Nephron progenitor cell (in vitro differentiated cells): Measurements from ENCODE around the gene SLC39A6.
"Not testable (repeated sequence)": the region's sequence is repeated elsewhere in the genome, so short reads cannot be mapped to it uniquely, and the experiment has no call there.

Experiments
- DNase-seq: peaks from one replicate; pipeline ENCODE4 v3.0.0; 2021
- H3K27ac Mint-ChIP-seq: 2 replicates; pipeline ENCODE4 v1.8.0; 2021; ENCODE audit warnings: mild to moderate bottlenecking, moderate library complexity, mixed read lengths
- H3K27me3 Mint-ChIP-seq: 2 replicates; pipeline ENCODE4 v1.8.0; 2021; ENCODE audit warnings: mild to moderate bottlenecking, low read depth, mixed read lengths; ENCODE audit not compliant: poor library complexity
- H3K36me3 Mint-ChIP-seq: 2 replicates; pipeline ENCODE4 v1.8.0; 2021; ENCODE audit warnings: low read depth, mixed read lengths
- H3K4me1 Mint-ChIP-seq: 2 replicates; pipeline ENCODE4 v1.8.0; 2021; ENCODE audit warnings: mixed read lengths
- H3K4me3 Mint-ChIP-seq: 2 replicates; pipeline ENCODE4 v1.8.0; 2021; ENCODE audit warnings: mild to moderate bottlenecking, moderate library complexity, mixed read lengths
- H3K9me3 Mint-ChIP-seq: 2 replicates; pipeline ENCODE4 v1.8.0; 2021; ENCODE audit warnings: mild to moderate bottlenecking, moderate library complexity, mixed read lengths
- CTCF ChIP-seq: fragments of 200-600 bp; sonication (generic); IDR thresholded peaks from 2 replicates; pipeline ENCODE4 v1.5.0; 2021; ENCODE audit warnings: antibody characterized with exemption

SLC39A6 gene

GRCh38 chr18:36083729-36084128 lies 45.4 kb downstream of the SLC39A6 start:
- Mint-ChIP-seq H3K9me3 (peaks cover 57% of the 10 kb centered on the region), H3K36me3 (no peaks in the 10 kb centered on the region)
- no peak for TF ChIP-seq CTCF

GRCh38 chr18:36081118-36081517 lies 48.0 kb downstream of the SLC39A6 start:
- H3K27ac Mint-ChIP-seq, DNase-seq, H3K36me3 Mint-ChIP-seq, H3K4me3 Mint-ChIP-seq, H3K4me1 Mint-ChIP-seq: not testable (repeated sequence)
- Mint-ChIP-seq H3K9me3 (peaks cover 65% of the 10 kb centered on the region), H3K27me3 (peaks cover 11% of the 10 kb centered on the region)

More at GRCh38 chr18:36083729-36084128, 45.4 kb downstream of the SLC39A6 start:
- Mint-ChIP-seq H3K27me3 (peaks cover 11% of the 10 kb centered on the region), H3K27ac (no peak overlapping the region), H3K4me1 (no peaks in the 10 kb centered on the region), H3K4me3 (no peak overlapping the region)
- DNase-seq: no peak

DNA sequence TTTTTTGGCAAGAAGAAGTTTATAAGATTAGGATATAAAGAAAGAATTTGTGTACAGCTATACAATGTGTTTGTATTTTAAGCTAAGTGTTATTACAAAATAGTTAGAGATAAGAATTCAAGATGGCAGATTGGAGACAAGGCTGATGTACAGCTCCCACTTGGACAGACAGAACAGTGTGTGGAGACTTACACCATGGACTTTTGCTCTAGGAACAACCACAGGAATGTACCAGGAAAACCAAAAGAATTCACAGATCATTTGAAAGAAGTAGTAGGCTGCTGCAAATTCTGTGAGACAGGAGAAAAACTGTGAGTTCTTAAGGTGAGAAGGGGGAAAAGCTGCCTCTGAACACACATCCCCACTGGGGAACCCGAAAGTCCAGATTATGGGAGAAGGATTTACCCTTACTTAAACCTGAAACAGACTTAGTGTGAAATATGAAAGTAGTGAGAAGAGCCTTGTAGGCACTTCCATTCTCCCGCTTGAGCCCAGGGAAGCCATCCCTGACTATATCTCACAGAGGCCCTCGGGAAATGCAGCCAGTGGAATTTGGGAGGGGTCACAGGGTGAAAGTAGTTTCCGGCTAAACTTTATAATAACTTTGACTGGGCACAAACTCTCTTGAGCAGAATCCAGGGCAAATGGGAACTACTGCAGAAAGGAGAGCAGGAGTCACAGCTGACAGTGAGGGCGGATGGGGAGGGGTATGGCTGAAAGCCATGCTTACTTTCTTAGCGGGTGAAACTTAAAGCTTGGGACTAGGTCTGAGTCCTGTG lies 50.2 kb downstream of the SLC39A6 start:
- Mint-ChIP-seq H3K27ac (no peak overlapping the region), H3K36me3 (no peaks in the 10 kb centered on the region), H3K27me3 (peaks cover 14% of the 10 kb centered on the region)

DNA sequence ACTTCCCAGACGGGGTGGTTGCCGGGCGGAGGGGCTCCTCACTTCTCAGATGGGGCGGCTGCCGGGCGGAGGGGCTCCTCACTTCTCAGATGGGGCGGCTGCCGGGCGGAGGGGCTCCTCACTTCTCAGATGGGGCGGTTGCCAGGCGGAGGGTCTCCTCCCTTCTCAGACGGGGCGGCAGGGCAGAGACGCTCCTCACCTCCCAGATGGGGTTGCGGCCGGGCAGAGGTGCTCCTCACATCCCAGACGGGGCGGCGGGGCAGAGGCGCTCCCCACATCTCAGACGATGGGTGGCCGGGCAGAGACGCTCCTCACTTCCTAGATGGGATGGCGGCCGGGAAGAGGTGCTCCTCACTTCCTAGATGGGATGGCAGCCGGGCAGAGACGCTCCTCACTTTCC lies 51.4 kb downstream of the SLC39A6 start:
- DNase-seq, H3K4me3 Mint-ChIP-seq, H3K27ac Mint-ChIP-seq, H3K36me3 Mint-ChIP-seq, H3K4me1 Mint-ChIP-seq: not testable (repeated sequence)
- Mint-ChIP-seq H3K9me3 (peaks cover 48% of the 10 kb centered on the region), H3K27me3 (peaks cover 23% of the 10 kb centered on the region)

More for the DNA sequence above, 50.2 kb downstream of the SLC39A6 start:
- H3K4me1 Mint-ChIP-seq: peaks cover 9% of the 10 kb centered on the region
- peaks cover 57% of the 10 kb centered on the region for H3K9me3 Mint-ChIP-seq
- no peak overlapping the region for H3K4me3 Mint-ChIP-seq
- no peak for DNase-seq
- TF ChIP-seq CTCF: no peak

- H3K27ac Mint-ChIP-seq: no peak overlapping the region
- no peak for DNase-seq
- no peak for TF ChIP-seq CTCF
- H3K4me3 Mint-ChIP-seq: no peak overlapping the region
- peaks cover 9% of the 10 kb centered on the region for H3K4me1 Mint-ChIP-seq
- peaks cover 24% of the 10 kb centered on the region for H3K27me3 Mint-ChIP-seq
- H3K36me3 Mint-ChIP-seq: no peaks in the 10 kb centered on the region
- peaks cover 31% of the 10 kb centered on the region for H3K9me3 Mint-ChIP-seq
Measured at GRCh38 chr18:36075862-36076587, 53.1 kb downstream of the SLC39A6 start.

GRCh38 chr18:36074435-36074834 lies 54.7 kb downstream of the SLC39A6 start:
- H3K4me3 Mint-ChIP-seq: no peak overlapping the region
- H3K27me3 Mint-ChIP-seq: peaks cover 31% of the 10 kb centered on the region
- no peak for TF ChIP-seq CTCF
- no peaks in the 10 kb centered on the region for H3K36me3 Mint-ChIP-seq
- H3K27ac Mint-ChIP-seq: no peak overlapping the region
- H3K4me1 Mint-ChIP-seq: peaks cover 9% of the 10 kb centered on the region
- H3K9me3 Mint-ChIP-seq: peaks cover 15% of the 10 kb centered on the region
- no peak for DNase-seq
